ENCODE results near the gene PLS3.

Gene PLS3

GRCh38 chrX:115694028-115694427, 133.1 kb downstream of the PLS3 start:
- no peak for DNase-seq (ENCODE audit: low read depth)

GRCh38 chrX:115696039-115696438, 135.1 kb downstream of the PLS3 start:
- DNase-seq (ENCODE audit: low read depth), result no peak

GRCh38 chrX:115696939-115697338, 136.0 kb downstream of the PLS3 start:
- DNase-seq (ENCODE audit: low read depth), result no peak

- no peak for DNase-seq (ENCODE audit: low read depth)
Measured at GRCh38 chrX:115697806-115698205, 136.8 kb downstream of the PLS3 start.

Data from activated T-helper 9 cell treated with anti-CD3 and anti-CD28 coated beads, Interleukin-2, amount 50 U/mL, for 16 hours (primary cell).